WERI-Rb-1 (cell line): ENCODE measurements around the gene WDR91.

Experiments
- DNase-seq: peaks from one replicate; pipeline ENCODE4 v3.0.0-alpha.2; 2020
- H3K27ac ChIP-seq: fragments of 250-450 bp; sonication (Bioruptor Pico); 2 replicates; pipeline ENCODE4 v1.5.1; 2020; ENCODE audit warnings: mild to moderate bottlenecking, moderate library complexity
- H3K27me3 ChIP-seq: fragments of 250-450 bp; sonication (Bioruptor Pico); 2 replicates; pipeline ENCODE4 v1.5.1; 2021; ENCODE audit warnings: mild to moderate bottlenecking, low read depth, moderate library complexity; ENCODE audit not compliant: insufficient read depth, severe bottlenecking
- H3K36me3 ChIP-seq: fragments of 250-450 bp; sonication (Bioruptor Pico); 2 replicates; pipeline ENCODE4 v1.5.1; 2020; ENCODE audit warnings: mild to moderate bottlenecking, moderate library complexity
- H3K4me3 ChIP-seq: 2 replicates; pipeline ENCODE4 v1.5.1; 2011; ENCODE audit warnings: low read depth, mild to moderate bottlenecking, control low read depth, low read length
- H3K9me3 ChIP-seq: fragments of 250-450 bp; sonication (Bioruptor Pico); 2 replicates; pipeline ENCODE4 v1.5.1; 2021; ENCODE audit warnings: mild to moderate bottlenecking, moderate library complexity; ENCODE audit not compliant: severe bottlenecking
- CTCF ChIP-seq: IDR thresholded peaks from 2 replicates; pipeline ENCODE4 v1.5.1; 2011; ENCODE audit warnings: low read depth, mild to moderate bottlenecking, control low read depth, inconsistent platforms, low read length

The WDR91 gene

GRCh38 chr7:135199439-135199838 lies 11.9 kb downstream of the WDR91 start:
- no peak for DNase-seq
- Histone ChIP-seq H3K27me3 (no peaks in the 10 kb centered on the region), H3K27ac (no peak overlapping the region), H3K4me3 (no peak overlapping the region), H3K9me3 (no peaks in the 10 kb centered on the region), H3K36me3 (peaks cover 39% of the 10 kb centered on the region)
- TF ChIP-seq CTCF, result no peak

- Histone ChIP-seq H3K27me3 (no peaks in the 10 kb centered on the region), H3K4me3 (no peak overlapping the region), H3K36me3 (peaks cover 31% of the 10 kb centered on the region), H3K9me3 (no peaks in the 10 kb centered on the region), H3K27ac (no peak overlapping the region)
- DNase-seq, result no peak
- no peak for TF ChIP-seq CTCF
Observed at GRCh38 chr7:135197906-135198655, 13.2 kb downstream of the WDR91 start.

- TF ChIP-seq CTCF, result no peak
- Histone ChIP-seq H3K27ac (no peak overlapping the region), H3K36me3 (peaks cover 28% of the 10 kb centered on the region)
Observed at GRCh38 chr7:135197343-135197742, 14.0 kb downstream of the WDR91 start.

GRCh38 chr7:135195968-135196629 lies 15.2 kb downstream of the WDR91 start:
- Histone ChIP-seq H3K4me3 (no peak overlapping the region), H3K9me3 (no peaks in the 10 kb centered on the region), H3K27me3 (no peaks in the 10 kb centered on the region), H3K27ac (no peak overlapping the region), H3K36me3 (peaks cover 32% of the 10 kb centered on the region)
- DNase-seq, result no peak
- TF ChIP-seq CTCF, result no peak

More at GRCh38 chr7:135197343-135197742, 14.0 kb downstream of the WDR91 start:
- DNase-seq, result no peak
- Histone ChIP-seq H3K27me3 (no peaks in the 10 kb centered on the region), H3K9me3 (no peaks in the 10 kb centered on the region), H3K4me3 (no peak overlapping the region)

GRCh38 chr7:135195156-135195555 lies 16.2 kb downstream of the WDR91 start:
- Histone ChIP-seq H3K9me3 (no peaks in the 10 kb centered on the region), H3K36me3 (peaks cover 34% of the 10 kb centered on the region), H3K4me3 (no peak overlapping the region), H3K27me3 (no peaks in the 10 kb centered on the region), H3K27ac (no peak overlapping the region)
- TF ChIP-seq CTCF, result no peak
- no peak for DNase-seq
